Activated CD4-positive, alpha-beta T cell treated with anti-CD3 and anti-CD28 coated beads, Interleukin-2, amount 50 U/mL, for 48 hours (primary cell): ENCODE results near the gene KLHL36.
"Not testable (repeated sequence)": the region's sequence is repeated elsewhere in the genome, so short reads cannot be mapped to it uniquely, and the experiment has no call there.

Experiments
- DNase-seq, 2 experiments: peaks; one replicate each; pipeline ENCODE4 v3.0.0-alpha.2; 2020

KLHL36 gene

DNA sequence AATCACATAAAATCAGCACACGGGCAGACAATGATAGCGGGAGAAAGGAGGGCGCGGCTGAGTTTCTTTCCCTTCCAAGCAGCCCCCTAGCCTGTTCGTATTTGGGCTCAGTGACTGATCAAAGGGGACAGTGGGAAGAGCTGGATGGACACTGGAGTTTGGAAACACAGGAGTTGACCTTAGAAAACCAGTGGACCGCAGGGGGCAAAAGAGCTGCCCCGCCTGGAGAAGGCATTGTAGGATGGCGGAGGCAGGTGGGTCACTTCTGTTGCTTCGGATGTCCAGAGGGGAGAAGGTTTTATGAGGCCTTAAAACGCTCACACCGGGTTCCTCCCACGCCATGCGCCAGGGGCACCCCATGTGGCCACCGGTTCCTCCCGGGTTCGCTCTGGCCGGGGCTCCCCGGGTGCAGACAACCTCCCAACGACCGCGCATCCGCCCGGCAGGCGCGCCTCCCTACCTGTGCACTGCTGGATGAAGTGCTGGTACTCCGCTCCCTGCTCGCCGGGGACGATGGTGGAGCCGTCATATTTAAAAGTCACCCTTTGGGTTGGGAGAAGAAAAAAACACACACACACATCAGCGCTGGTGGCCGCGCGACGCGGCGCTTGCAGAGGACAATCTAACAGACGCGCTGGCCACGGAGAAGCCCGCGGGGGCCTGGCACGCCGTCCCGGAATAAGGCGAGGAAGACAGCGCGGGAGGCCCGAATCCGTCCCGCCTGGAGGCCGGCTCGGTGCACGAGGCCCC lies 31.1 kb upstream of the KLHL36 start:
- peak; percentile 55 to 66 for DNase-seq

- DNase-seq: peak; percentile 96 to 97
Observed at GRCh38 chr16:84617791-84618580, 30.3 kb upstream of the KLHL36 start, which contains the start of gene COTL1. Gene COTL1, minus strand, starts transcription at chr16:84618078. Its CDS starts 164 bp downstream, at chr16:84617914.

GRCh38 chr16:84618581-84619460 lies 29.5 kb upstream of the KLHL36 start:
- DNase-seq: no peak

DNA sequence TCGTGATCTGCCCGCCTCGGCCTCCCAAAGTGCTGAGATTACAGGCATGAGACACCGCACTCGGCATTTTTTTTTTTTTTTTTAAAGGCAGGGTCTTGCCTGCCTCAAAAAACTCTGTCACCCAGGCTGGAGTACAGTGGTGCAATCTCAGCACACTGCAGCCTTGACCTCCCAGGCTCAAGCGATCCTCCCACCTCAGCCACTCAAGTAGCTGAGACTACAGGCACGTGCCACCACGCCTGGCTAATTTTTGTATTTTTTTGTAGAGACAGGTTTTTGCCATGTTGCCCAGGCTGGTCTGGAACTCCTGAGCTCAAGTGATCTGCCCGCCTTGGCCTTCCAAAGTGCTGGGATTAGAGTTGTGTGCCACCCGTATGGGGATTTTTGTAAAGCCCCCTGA lies 27.4 kb upstream of the KLHL36 start:
- DNase-seq: not testable (repeated sequence)

GRCh38 chr16:84625556-84625955 lies 22.8 kb upstream of the KLHL36 start:
- DNase-seq: no peak

DNA sequence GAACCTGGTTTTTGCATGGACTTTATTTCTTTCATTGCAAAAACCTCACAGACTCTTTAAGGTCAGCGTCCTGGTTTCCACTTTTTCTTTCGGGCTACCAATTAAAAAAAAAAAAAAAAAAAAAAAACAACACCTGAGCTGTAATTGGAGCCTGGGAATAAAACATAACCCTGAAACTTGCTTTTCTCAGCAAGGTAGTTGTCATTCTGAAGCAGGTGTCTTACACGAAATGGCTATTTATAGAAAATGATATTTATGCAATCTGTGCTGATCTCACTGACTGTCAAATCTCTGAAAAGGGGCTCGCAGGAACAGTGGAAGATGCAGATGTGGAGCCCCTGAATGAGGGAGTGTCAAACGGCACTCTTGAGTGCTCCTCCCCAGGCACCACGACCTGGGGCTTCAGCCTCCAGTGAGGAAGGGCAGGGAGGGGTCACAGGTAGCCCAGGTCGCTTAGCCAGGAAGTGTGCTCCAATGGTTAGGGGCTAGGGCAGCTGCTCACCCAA lies 20.0 kb upstream of the KLHL36 start:
- DNase-seq: no peak

DNA sequence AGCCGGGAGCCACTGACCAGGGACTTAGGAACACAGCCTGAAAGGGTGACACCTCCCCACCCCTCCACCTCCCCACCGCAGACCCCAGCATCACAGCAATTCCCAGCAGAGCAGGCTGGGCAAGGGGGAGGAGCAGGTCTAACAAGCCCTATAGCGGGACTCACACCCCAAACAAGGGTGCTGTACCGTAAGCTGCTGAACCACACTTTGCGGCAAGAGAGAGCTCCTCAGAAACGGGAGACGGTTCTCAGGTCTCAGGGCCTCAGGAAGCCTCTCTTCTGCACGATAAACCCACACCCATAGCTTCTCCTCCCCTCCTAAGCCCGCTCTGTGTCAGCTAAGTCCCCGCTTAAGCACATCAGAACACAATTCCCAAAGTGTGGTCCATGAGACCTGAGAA lies 18.7 kb upstream of the KLHL36 start:
- no peak for DNase-seq

DNA sequence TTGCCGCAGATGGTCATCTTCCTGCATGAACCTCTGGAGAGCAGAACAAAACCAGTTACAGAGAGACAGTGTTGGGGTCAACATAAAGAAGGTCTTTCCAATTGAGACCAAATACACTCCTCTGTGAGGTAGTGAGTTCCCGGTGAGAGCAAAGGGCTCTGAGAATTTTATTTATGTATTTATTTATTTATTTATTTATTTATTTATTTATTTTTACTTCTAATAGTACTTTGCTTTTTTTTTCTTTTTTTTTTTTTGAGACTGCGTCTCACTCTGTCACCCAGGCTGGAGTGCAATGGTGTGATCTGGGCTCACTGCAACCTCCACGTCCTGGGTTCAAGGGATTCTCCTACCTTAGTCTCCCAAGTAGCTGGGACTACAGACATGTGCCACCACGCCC lies 18.3 kb upstream of the KLHL36 start:
- no peak for DNase-seq

DNA sequence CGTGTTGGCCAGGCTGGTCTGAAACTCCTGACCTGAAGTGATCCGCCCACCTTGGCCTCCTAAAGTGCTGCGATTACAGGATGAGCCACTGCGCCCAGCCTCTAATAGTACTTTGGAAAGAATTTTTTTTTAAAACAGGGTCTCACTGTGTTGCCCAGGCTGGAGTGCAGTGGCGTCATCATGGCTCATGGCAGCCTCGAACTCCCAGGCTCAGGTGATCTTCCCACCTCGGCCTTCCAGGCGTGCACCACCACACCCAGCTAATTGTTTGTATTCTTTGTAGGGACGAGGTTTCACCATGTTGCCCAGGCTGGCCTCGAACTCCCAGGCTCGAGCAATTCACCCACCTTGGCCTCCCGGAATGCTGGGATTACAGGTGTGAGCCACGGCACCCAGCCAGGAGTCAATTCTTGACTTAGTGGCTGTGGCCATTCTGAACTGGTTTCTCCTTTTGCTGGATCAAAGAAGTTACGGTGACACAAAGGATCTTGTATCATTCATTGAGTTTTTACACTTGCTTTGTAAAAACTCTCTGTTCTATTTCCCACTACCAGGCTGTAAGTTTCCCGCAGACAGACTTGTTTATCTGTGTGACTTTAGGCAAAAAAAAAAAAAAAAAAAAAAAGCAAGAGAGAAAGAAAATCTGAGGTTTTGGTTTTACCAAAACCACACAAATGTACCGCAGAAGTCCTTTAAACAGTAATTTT lies 17.7 kb upstream of the KLHL36 start:
- DNase-seq: no peak

- DNase-seq: no peak
Observed at GRCh38 chr16:84631153-84631466, 17.2 kb upstream of the KLHL36 start.

- no peak for DNase-seq
Observed at GRCh38 chr16:84631886-84632285, 16.4 kb upstream of the KLHL36 start.

- not testable (repeated sequence) for DNase-seq
Observed at GRCh38 chr16:84632862-84633261, 15.4 kb upstream of the KLHL36 start.

- no peak for DNase-seq
Observed at GRCh38 chr16:84633622-84634021, 14.7 kb upstream of the KLHL36 start.

- no peak for DNase-seq
Observed at GRCh38 chr16:84635702-84636101, 12.6 kb upstream of the KLHL36 start.

DNA sequence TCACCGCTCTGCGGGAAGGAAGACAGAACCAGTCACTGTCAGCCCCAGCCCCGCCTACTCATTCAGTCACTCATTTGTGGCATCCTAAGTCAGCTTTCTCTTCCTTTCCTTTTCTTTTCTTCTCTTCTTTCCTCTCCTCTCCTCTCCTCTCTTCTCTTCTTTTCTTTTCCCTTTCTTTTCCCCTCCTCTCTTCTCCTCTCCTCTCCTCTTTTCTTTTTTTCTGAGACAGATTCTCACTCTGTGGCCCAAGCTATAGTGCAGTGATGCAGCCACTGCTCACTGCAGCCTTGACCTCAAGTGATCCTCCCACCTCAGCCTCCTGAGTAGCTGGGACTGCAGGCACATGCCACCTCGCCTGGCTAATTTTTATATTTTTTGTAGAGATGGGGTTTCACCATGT lies 10.6 kb upstream of the KLHL36 start:
- no peak for DNase-seq

DNA sequence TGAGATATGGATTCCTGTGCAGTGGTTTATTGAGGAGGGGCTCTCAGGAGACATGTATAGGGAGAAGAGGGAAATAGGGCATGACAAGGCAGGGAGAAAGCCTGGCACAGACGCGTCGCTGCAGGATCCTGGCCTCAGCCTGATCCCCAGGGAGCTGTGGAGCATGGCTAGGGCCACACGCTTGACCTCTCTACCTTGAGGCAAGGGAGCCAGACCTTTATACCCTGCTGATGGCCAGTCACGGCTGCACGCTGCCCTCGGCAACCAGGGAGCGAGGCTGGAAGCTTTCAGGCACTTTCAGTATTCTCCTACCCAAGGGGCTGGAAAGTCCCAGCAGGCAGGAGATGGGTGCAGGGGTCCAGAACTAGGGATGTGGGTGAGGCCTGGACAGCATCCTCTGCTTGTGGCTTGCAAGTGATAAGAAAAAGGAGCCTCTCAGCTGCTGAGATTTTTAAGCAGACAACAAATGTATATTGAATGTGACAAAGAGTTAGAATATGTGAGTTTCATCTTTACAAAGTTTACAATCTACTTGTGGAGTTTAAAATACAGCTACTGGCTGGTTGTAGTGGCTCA lies 10.0 kb upstream of the KLHL36 start:
- DNase-seq: no peak

- no peak for DNase-seq
Observed at GRCh38 chr16:84640145-84640544, 8.2 kb upstream of the KLHL36 start.

DNA sequence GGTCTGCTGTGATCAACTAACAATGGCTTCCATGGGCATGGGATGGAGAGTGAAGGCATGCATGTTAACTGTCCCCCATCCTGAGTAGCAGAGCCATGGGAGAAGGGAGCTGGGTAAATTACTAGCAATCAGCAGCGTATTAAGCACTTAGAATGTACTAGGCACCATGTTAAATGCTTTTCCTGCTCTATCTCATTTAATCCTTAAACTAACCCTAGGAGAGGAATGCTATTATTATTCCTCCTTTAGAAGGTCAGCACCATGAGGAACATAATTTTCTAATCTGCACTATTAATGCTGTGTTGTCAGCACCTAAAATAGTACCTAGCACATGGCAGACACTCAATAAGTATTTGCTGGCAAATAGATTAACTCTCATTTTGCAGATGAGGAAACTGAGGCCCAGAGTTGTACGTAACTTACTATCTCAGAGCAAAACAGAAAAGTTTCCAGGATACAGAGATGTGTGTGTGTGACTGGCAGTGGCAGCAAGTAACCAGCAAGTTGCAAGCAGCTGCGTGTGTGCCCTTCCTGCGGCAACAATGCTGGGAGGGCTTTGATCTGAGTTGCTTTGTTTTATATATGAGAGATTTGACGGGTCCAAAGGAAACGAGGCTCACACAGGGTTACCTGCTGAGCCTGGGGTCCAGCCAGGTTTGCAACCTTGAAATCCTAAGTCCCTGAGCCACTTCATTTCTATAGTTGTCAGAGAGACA lies 6.5 kb upstream of the KLHL36 start:
- no peak for DNase-seq

DNA sequence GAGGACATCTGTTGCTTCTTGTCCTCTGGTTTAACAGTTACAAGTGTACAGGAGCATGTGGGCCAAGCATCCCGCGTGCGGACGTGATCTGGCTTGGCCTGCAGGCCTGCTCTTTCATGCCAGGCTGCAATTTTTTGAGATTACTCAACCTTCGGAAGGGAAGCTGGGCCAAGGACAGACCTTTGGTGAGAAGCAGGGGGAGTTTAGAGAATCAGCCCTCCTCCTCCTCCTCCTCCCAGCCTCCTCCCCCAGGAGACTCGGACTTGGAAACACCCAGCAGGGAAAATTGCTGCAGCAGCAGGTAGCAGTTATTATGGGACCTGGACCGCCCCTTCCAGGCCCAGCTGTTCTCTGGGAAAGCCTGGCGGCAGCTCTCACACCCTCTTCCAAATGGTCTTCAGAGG lies 5.1 kb upstream of the KLHL36 start:
- no peak for DNase-seq

DNA sequence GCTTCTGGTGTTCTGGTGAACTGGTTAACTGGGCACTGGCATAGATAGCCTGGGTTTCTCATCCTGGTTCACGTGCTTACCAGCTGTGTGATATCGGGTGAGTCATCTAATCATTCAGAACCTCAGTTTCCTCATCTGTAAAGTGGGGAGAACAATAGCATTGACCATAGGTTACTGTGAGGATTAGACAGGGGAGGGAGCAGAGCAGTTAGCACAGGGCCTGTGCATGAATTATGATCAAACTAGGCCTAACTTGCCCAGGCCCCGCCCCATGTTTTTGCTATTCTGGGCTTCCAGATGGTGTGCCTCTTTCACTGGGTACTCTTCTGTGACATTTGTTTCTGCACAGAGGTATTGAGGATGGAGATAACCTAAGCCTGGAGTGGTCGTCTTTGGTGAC lies 4.6 kb upstream of the KLHL36 start:
- no peak for DNase-seq
